Activated naive CD8-positive, alpha-beta T cell treated with anti-CD3 and anti-CD28 coated beads, Interleukin-2, amount 50 U/mL, for 24 hours (primary cell): ENCODE data around the gene RRP36.

ENCODE experiments used
- ATAC-seq: fragments of 150-1000 bp; cut with Tn5 transposase; one replicate; pipeline ENCODE4 v1.10.0; 2021
- DNase-seq: peaks from one replicate; pipeline ENCODE4 v3.0.0; 2021
- H3K27ac Mint-ChIP-seq: one replicate; pipeline ENCODE4 v1.8.0; 2021; ENCODE audit warnings: mild to moderate bottlenecking, mixed read lengths
- H3K27me3 Mint-ChIP-seq: one replicate; pipeline ENCODE4 v1.8.0; 2021; ENCODE audit warnings: mixed read lengths
- H3K36me3 Mint-ChIP-seq: one replicate; pipeline ENCODE4 v1.8.0; 2021; ENCODE audit warnings: low read depth, mixed read lengths
- H3K4me1 Mint-ChIP-seq: one replicate; pipeline ENCODE4 v1.8.0; 2021; ENCODE audit warnings: mixed read lengths
- H3K4me3 Mint-ChIP-seq: one replicate; pipeline ENCODE4 v1.8.0; 2021; ENCODE audit warnings: mild to moderate bottlenecking, moderate library complexity, mixed read lengths
- H3K9me3 Mint-ChIP-seq: one replicate; pipeline ENCODE4 v1.8.0; 2021; ENCODE audit warnings: mixed read lengths

RRP36 gene

GRCh38 chr6:43058531-43058930 is 37.1 kb downstream of the RRP36 start:
- Mint-ChIP-seq H3K27ac (peak overlapping the region; percentile 98), H3K36me3 (peaks cover 26% of the 10 kb centered on the region), H3K9me3 (no peaks in the 10 kb centered on the region), H3K4me3 (peak overlapping the region; percentile 96), H3K27me3 (no peaks in the 10 kb centered on the region), H3K4me1 (peaks cover 37% of the 10 kb centered on the region)
- DNase-seq: no peak
- ATAC-seq: no peak

- H3K4me1 Mint-ChIP-seq: peaks cover 31% of the 10 kb centered on the region
- no peaks in the 10 kb centered on the region for H3K27me3 Mint-ChIP-seq
- H3K9me3 Mint-ChIP-seq: no peaks in the 10 kb centered on the region
- DNase-seq (peak; percentile 96), ATAC-seq (peak; percentile 96)
- peaks cover 22% of the 10 kb centered on the region for H3K36me3 Mint-ChIP-seq
- H3K4me3 Mint-ChIP-seq: peak within 1 kb of the TSS; percentile 96
- H3K27ac Mint-ChIP-seq: peak within 1 kb of the TSS; percentile 98
These were observed 38.0 kb downstream of the RRP36 start, which contains the start of the genes KLC4 and MRPL2 for GRCh38 chr6:43059168-43060033. TSS of gene KLC4 (plus strand) at chr6:43059631. CDS start at chr6:43061336, 1,705 bp downstream. TSS of gene MRPL2 (minus strand) at chr6:43059434. CDS start at chr6:43059381, 53 bp downstream.

- DNase-seq: no peak
- Mint-ChIP-seq H3K27me3 (no peaks in the 10 kb centered on the region), H3K36me3 (peaks cover 20% of the 10 kb centered on the region), H3K27ac (peak overlapping the region; percentile 98), H3K9me3 (no peaks in the 10 kb centered on the region), H3K4me3 (peak overlapping the region; percentile 96), H3K4me1 (peaks cover 31% of the 10 kb centered on the region)
- ATAC-seq: no peak
These were observed 38.8 kb downstream of the RRP36 start for GRCh38 chr6:43060034-43060754.

- Mint-ChIP-seq H3K27me3 (no peaks in the 10 kb centered on the region), H3K9me3 (no peaks in the 10 kb centered on the region), H3K4me1 (peaks cover 30% of the 10 kb centered on the region), H3K27ac (no peak overlapping the region), H3K36me3 (peaks cover 12% of the 10 kb centered on the region), H3K4me3 (peak overlapping the region; percentile 96)
- ATAC-seq (no peak), DNase-seq (no peak)
These were observed 39.6 kb downstream of the RRP36 start for GRCh38 chr6:43060755-43061633.

GRCh38 chr6:43061861-43062260 is 40.4 kb downstream of the RRP36 start:
- Mint-ChIP-seq H3K27me3 (no peaks in the 10 kb centered on the region), H3K36me3 (peaks cover 8% of the 10 kb centered on the region), H3K27ac (no peak overlapping the region), H3K4me1 (peaks cover 26% of the 10 kb centered on the region), H3K4me3 (no peak overlapping the region), H3K9me3 (no peaks in the 10 kb centered on the region)
- ATAC-seq (no peak), DNase-seq (no peak)

GRCh38 chr6:43062818-43063217 is 41.4 kb downstream of the RRP36 start:
- Mint-ChIP-seq H3K9me3 (no peaks in the 10 kb centered on the region), H3K4me1 (peaks cover 22% of the 10 kb centered on the region)

GRCh38 chr6:43070028-43070632 is 48.7 kb downstream of the RRP36 start:
- ATAC-seq: peak; percentile 50
- H3K9me3 Mint-ChIP-seq: no peaks in the 10 kb centered on the region
- no peaks in the 10 kb centered on the region for H3K27me3 Mint-ChIP-seq
- DNase-seq: no peak
- peaks cover 1% of the 10 kb centered on the region for H3K36me3 Mint-ChIP-seq
- no peak overlapping the region for H3K4me3 Mint-ChIP-seq
- H3K4me1 Mint-ChIP-seq: no peaks in the 10 kb centered on the region
- H3K27ac Mint-ChIP-seq: no peak overlapping the region

More at GRCh38 chr6:43062818-43063217, 41.4 kb downstream of the RRP36 start:
- DNase-seq (no peak), ATAC-seq (no peak)
- H3K27me3 Mint-ChIP-seq: no peaks in the 10 kb centered on the region
- no peak overlapping the region for H3K4me3 Mint-ChIP-seq
- H3K27ac Mint-ChIP-seq: no peak overlapping the region
- H3K36me3 Mint-ChIP-seq: peaks cover 4% of the 10 kb centered on the region

- Mint-ChIP-seq H3K9me3 (no peaks in the 10 kb centered on the region), H3K4me1 (peaks cover 5% of the 10 kb centered on the region), H3K36me3 (peaks cover 1% of the 10 kb centered on the region), H3K27ac (no peak overlapping the region), H3K27me3 (peaks cover 19% of the 10 kb centered on the region), H3K4me3 (peak overlapping the region; percentile 61)
- no peak for ATAC-seq
- DNase-seq: no peak
These were observed 53.6 kb downstream of the RRP36 start for GRCh38 chr6:43074847-43075669.

- no peak within 1 kb of the TSS for H3K27ac Mint-ChIP-seq
- DNase-seq (peak; percentile 28), ATAC-seq (no peak)
- H3K9me3 Mint-ChIP-seq: no peaks in the 10 kb centered on the region
- H3K27me3 Mint-ChIP-seq: peaks cover 19% of the 10 kb centered on the region
- peak within 1 kb of the TSS; percentile 67 for H3K4me3 Mint-ChIP-seq
- H3K4me1 Mint-ChIP-seq: peaks cover 5% of the 10 kb centered on the region
- H3K36me3 Mint-ChIP-seq: peaks cover 1% of the 10 kb centered on the region
These were observed 54.4 kb downstream of the RRP36 start, which contains the start of gene PTK7 for GRCh38 chr6:43075670-43076463. TSS of gene PTK7 (plus strand) at chr6:43076314. CDS start at chr6:43076489, 175 bp downstream.

GRCh38 chr6:43076464-43077332 is 55.3 kb downstream of the RRP36 start:
- H3K36me3 Mint-ChIP-seq: peaks cover 1% of the 10 kb centered on the region
- no peaks in the 10 kb centered on the region for H3K9me3 Mint-ChIP-seq
- H3K27me3 Mint-ChIP-seq: peaks cover 22% of the 10 kb centered on the region
- DNase-seq: no peak
- no peak for ATAC-seq
- H3K4me1 Mint-ChIP-seq: peaks cover 5% of the 10 kb centered on the region
- peak overlapping the region; percentile 67 for H3K4me3 Mint-ChIP-seq
- H3K27ac Mint-ChIP-seq: no peak overlapping the region

- ATAC-seq: no peak
- no peak overlapping the region for H3K27ac Mint-ChIP-seq
These were observed 55.9 kb downstream of the RRP36 start for GRCh38 chr6:43077333-43077809.

More at GRCh38 chr6:43077333-43077809, 55.9 kb downstream of the RRP36 start:
- Mint-ChIP-seq H3K4me3 (peak overlapping the region; percentile 67), H3K9me3 (no peaks in the 10 kb centered on the region), H3K27me3 (peaks cover 22% of the 10 kb centered on the region), H3K4me1 (peaks cover 7% of the 10 kb centered on the region), H3K36me3 (no peaks in the 10 kb centered on the region)
- DNase-seq: no peak
